ENCODE results near the gene IL17D.

Gene IL17D

DNA sequence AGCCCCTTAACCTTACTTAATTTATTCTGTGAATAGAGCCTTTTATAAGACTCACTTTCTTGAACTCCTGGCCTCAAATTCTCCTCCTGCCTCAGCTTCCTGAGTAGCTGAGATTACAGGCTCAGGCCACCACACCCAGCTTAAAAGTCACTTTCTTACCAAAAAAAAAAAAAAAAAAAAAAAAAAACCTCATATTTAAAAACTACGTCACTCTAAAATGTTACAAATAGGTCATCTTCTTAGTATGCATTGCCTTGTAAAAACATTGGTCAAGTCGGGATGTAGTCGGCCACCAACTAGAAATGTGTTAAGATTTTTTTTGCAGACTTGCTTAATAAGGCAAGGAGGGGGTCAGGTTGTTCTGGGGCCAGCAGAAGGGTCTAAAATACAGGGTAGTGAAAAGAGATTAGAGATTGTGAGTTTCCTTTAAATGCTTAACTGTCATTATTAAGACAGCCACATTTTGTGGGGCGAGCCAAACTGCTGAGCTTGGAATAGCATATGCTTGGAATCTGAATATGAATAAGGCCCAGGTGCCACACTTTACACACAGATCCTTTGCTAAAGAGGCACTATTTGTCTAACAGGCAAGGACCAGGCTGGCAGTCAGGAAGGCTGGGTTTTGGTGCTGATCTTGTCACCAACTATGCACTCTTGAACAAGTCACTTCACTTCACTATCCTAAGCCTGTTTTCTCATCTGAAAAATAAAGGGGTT lies 16.5 kb upstream of the IL17D start:
- no peak overlapping the region for H3K4me3 ChIP-seq (replicated peaks; ENCODE audit: low read depth, low read length)
- DNase-seq (ENCODE audit: extremely low read depth, low read depth): no peak
- no peak for TF ChIP-seq CTCF (IDR thresholded peaks at IDR 0.05; ENCODE audit: low read depth, low read length, missing control alignments)

- DNase-seq (ENCODE audit: extremely low read depth, low read depth): no peak
- no peak for TF ChIP-seq CTCF (IDR thresholded peaks at IDR 0.05; ENCODE audit: low read depth, low read length, missing control alignments)
- H3K4me3 ChIP-seq (replicated peaks; ENCODE audit: low read depth, low read length): no peak overlapping the region
Observed at GRCh38 chr13:20689291-20689690, 14.2 kb upstream of the IL17D start.

DNA sequence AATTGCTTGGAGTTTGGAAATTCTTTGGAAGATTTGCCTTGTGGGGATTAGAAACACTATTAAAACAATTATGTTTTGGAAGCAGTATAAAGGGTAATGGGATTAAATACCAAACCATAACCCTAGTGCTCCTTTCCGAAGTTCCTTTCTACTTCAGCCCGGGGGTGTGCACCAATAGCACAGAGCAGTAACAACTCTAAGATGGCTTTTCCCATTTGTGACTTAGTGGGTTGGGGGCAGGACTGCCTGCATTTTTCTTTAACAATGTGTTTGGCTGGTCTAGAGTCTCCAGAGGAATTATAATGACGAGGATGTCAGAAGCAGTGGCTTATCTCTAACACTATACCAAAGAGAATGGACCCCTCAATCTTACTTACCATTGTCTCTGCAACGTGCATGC lies 11.9 kb upstream of the IL17D start:
- no peak for DNase-seq (ENCODE audit: extremely low read depth, low read depth)
- TF ChIP-seq CTCF (IDR thresholded peaks at IDR 0.05; ENCODE audit: low read depth, low read length, missing control alignments): no peak
- H3K4me3 ChIP-seq (replicated peaks; ENCODE audit: low read depth, low read length): no peak overlapping the region

- no peak for DNase-seq (ENCODE audit: extremely low read depth, low read depth)
- H3K4me3 ChIP-seq (replicated peaks; ENCODE audit: low read depth, low read length): no peak overlapping the region
- TF ChIP-seq CTCF (IDR thresholded peaks at IDR 0.05; ENCODE audit: low read depth, low read length, missing control alignments): no peak
Observed at GRCh38 chr13:20696073-20696472, 7.4 kb upstream of the IL17D start.

DNA sequence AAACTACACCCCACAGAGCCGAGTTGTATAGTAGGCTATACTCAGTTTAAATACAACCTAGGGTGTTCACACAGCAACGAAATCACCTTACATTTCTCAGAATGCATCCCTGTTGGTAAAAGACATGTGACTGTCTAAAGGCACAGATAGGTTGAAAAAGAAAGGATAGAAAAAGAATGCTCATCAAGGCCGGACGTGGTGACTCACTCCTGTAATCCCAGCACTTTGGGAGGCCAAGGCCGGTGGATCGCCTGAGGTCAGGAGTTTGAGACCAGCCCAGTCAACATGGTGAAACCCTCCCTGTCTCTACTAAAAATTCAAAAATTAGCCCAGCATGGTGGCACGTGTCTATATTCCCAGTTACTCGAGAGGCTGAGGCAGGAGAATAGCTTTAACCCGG lies 3.8 kb upstream of the IL17D start:
- no peak for DNase-seq (ENCODE audit: extremely low read depth, low read depth)
- no peak overlapping the region for H3K4me3 ChIP-seq (replicated peaks; ENCODE audit: low read depth, low read length)
- TF ChIP-seq CTCF (IDR thresholded peaks at IDR 0.05; ENCODE audit: low read depth, low read length, missing control alignments): no peak

- no peak overlapping the region for H3K4me3 ChIP-seq (replicated peaks; ENCODE audit: low read depth, low read length)
- no peak for TF ChIP-seq CTCF (IDR thresholded peaks at IDR 0.05; ENCODE audit: low read depth, low read length, missing control alignments)
- DNase-seq (ENCODE audit: extremely low read depth, low read depth): no peak
Observed at GRCh38 chr13:20700288-20700687, 3.2 kb upstream of the IL17D start.

GRCh38 chr13:20701461-20701860 lies 2.0 kb upstream of the IL17D start:
- TF ChIP-seq CTCF (IDR thresholded peaks at IDR 0.05; ENCODE audit: low read depth, low read length, missing control alignments): no peak

More at GRCh38 chr13:20701461-20701860, 2.0 kb upstream of the IL17D start:
- no peak for DNase-seq (ENCODE audit: extremely low read depth, low read depth)
- H3K4me3 ChIP-seq (replicated peaks; ENCODE audit: low read depth, low read length): no peak overlapping the region
